ELR (cell line): ENCODE measurements around the gene CIPC.

ENCODE experiments used
- DNase-seq: peaks from one replicate; pipeline ENCODE4 v3.0.0-alpha.2; 2015; ENCODE audit warnings: low read depth

Gene CIPC

DNA sequence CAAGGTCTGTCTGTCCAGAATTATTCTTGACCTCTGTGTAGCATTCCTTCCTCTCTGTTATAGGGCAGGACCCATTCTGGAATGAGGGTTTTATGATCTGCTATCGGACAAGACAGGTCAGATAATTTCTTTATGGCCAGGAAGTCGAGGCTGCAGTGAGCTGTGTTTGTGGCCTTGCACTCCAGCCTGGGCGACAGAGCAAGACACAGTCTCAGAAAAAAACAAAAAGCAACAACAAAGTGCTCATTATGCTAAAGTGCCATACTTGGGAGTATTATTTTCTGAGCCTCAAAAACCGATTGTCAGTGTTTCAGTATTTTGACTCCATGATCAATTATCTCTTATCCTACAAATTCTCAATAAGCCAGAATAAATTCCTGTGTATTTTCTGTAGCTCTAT, 4.1 kb downstream of the CIPC start:
- no peak for DNase-seq

DNA sequence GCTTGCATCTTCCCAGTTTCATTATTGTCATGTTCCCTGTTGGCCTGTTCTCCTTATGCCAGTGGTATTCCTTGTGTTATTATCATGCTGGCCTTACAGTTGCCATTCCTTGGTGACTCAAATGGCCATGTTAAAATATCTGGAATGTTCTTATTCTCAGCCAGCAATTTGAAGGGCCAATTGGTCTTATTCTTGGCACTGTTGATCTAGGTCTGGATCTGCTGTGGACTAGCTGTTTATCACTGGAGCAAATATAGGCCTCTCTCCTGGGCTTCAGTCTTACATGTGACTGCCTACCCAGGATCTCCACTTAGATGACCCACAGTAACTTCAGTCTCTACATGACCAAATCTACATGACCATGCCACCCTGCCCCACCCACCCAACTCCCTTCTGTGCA, 5.4 kb downstream of the CIPC start:
- no peak for DNase-seq

DNA sequence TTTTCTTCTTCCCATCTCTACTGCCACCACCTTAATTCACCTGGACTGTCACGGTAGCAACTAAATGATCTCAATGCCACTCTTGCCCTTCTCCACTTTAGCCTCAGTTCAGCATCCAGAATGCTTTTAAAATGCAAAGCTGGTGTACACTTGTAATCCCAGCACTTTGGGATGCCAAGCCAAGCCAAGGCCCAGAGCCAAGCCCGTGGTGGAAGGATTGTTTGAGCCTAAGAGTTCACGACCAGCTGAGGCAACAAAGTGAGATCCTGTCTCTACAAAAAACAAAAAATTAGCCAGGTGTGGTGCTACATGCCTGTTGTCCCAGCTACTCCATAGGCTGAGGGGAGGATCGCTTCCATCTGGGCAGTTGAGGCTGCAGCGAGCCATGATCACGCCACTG, 5.9 kb downstream of the CIPC start:
- DNase-seq = no peak

DNA sequence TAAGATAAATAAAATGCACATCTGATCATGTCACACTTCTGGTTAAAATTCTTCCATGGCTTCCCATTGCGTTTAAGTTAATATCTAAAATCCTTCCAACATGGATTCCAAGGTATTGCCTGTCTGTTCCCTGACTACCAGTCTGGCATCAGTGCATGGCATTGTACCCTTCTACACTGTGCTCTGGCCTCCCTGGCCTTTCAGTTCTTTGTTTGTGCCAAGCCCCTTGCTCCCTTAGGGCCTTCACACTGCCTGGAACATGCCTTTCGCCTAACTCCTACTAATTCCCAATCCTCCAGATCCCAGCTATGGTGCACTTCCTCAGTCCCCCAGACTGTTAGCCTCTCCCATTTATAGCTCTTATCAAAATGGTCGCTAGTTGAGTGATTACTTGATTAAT, 6.3 kb downstream of the CIPC start:
- no peak for DNase-seq

DNA sequence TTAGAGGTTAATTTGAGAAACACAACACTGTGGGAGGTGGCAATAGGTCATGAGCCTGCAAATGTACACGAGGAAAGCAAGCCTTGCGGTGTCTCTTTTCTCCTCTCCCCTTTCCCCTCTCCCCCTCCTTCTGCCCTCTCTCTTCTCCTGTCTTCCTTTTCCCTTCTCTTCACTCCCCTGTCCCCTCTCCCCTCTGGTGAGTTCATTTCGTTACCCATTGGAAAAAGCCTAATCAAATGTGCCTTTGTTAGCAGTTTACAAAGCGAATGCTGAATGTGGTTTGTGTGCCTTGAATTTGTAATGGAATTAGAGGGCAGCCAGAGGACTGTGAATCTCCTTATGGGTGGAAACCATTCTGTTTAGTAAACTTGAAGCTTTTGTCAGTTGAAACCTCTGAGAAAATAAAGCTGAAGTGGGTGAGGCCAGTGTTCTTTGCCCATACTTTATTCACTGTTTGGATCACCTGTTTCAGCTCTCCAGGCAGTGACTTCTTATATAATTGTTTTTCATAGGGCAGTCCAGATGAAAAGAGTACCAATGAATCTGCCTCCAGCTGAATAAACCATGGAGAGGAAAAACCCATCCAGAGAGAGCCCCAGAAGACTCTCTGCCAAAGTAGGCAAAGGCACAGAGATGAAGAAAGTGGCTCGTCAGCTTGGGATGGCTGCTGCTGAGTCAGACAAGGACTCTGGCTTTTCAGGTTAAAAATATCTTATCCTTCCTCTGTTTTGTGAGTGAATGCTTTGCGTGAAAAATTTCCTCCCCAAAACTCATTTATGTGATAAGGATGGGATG, 7.3 kb downstream of the CIPC start:
- no peak for DNase-seq

DNA sequence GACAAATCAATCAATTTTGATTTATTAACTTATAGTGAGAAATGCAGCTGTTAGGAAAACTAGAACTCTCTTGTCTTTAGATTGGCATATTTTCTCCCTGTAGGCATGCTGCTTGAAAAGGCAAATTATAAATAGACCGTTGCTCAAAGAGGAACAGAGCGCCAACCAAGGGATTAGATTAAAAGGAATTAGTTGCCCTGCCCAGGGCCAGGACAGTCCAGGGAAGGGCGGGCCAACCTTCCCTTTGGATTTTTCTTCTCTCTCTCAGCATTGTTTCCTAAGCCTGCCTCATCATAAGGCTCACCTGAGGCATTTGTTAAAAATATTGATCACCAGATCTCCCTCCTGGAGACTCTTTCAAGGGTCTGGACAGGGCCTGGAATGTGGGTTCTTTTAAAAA, 8.6 kb downstream of the CIPC start:
- DNase-seq = no peak

DNA sequence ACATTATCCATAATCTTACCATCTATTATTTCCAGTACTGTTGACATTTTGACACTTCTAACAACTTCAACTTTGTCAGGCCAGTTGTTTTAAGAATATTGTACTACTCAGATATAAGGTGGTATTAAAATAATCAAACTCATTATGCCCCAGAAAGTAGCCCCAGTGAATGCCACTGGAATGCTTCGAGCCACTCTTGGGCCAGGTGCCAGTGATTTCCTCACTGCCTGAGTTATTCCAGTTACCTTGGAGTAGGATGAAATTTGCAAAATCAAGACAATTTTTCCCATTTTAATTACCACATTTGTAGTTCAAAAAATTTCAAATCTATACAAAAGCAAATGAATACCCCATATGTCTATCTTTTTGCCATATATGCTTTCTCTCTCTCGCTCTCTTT, 9.2 kb downstream of the CIPC start:
- no peak for DNase-seq

DNA sequence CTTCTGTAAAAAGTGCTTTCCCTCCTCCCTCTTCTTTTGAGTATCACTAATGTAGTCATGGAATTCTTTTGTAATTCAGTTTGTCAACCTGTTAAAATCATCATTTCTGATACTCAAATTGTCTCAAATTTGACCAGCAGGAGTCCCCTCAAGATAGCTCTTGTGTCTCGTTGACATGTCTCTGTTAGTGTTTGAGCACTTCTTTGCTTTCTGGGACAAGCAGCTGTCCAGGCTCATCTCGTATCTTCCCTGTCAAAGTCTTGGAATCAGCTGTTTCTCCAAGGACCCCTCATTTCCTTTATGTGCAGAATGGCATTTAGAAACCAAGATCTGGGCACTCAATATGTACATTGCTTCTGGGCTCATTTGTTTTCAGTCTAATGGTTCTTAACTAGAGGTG, 10.7 kb downstream of the CIPC start:
- no peak for DNase-seq

DNA sequence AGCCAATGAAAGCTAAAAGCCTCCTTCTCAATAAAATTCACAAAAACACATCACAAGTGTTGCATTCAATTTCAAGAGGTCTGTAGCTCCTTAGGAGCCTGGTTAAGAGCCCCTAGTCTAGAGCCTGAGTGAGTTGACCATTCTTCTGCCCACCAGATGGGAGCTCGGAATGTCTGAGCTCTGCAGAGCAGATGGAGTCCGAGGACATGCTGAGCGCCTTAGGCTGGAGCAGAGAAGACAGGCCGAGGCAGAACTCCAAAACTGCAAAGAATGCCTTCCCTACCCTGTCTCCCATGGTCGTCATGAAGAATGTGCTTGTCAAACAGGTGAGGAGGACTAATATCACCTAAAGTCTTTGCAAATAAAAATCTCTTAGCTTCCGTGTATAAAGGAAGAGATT, 11.6 kb downstream of the CIPC start:
- no peak for DNase-seq

DNA sequence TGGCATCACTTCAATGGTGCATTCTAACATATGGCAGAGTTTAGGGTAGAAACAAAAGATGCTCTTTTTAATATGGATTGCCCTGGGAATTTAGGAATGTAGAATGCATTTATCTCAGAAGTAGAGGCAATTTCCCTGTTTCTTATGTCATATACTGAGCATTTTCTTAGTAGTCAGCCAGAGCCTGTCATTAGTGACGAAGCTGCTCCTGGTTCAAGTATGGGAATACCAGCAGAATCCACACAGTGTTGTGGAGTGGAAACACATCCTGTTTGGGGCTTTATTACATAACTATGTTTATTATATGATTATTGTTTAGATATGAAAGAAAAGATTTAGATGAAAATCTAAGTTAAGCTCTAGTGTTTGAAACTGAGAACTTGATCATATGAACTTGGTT, 12.2 kb downstream of the CIPC start:
- DNase-seq = no peak

DNA sequence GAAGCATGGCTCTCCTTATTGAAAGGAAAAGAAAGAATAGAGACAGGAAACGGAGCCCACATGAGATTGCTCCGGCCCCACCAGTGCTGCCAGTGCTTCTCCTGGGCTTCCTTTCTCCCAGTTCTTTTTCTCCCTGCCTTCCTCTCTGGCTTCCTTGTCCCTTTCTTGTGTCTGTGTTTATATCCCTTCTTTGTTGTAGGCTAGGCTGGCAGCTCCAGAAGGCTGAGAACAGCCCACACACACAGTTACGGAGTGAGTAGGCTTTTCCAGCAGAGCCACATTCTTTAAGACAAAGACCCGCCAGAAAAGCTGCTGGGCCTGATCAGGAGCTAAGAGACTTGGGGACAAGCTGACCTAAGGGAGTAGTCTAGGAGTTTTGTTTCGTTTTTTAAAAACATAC, 13.0 kb downstream of the CIPC start:
- DNase-seq = no peak

DNA sequence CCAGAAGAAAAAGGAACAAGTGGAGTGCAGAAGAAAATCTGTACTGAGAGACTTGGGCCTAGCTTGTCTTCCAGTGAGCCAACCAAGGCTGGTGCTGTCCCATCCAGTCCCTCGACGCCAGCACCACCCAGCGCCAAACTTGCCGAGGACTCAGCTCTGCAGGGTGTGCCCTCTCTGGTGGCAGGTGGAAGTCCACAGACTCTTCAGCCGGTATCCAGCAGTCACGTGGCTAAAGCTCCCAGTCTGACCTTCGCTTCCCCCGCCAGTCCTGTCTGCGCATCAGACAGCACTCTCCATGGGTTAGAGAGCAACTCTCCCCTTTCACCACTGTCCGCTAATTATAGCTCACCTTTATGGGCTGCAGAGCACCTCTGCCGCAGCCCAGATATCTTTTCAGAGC, 15.6 kb downstream of the CIPC start:
- DNase-seq = no peak

DNA sequence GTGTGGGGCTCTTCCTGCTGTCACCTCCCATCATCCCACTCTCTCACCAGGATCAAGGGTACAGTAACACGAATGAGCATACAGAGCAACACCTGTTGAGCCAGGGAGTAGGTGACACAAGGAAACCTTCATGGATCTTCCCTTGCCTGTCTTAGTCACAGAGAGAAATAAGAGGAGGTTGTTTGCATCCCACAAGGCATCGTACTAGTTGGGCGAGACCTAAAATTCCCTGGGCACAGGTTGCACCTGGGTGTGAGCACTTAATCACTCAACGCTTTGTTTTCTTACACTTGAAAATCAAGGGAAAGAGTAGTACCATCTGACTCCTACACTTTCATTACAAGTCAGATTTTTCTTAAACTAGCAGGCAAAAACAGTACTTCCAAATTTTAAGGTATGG, 16.6 kb downstream of the CIPC start:
- no peak for DNase-seq

DNA sequence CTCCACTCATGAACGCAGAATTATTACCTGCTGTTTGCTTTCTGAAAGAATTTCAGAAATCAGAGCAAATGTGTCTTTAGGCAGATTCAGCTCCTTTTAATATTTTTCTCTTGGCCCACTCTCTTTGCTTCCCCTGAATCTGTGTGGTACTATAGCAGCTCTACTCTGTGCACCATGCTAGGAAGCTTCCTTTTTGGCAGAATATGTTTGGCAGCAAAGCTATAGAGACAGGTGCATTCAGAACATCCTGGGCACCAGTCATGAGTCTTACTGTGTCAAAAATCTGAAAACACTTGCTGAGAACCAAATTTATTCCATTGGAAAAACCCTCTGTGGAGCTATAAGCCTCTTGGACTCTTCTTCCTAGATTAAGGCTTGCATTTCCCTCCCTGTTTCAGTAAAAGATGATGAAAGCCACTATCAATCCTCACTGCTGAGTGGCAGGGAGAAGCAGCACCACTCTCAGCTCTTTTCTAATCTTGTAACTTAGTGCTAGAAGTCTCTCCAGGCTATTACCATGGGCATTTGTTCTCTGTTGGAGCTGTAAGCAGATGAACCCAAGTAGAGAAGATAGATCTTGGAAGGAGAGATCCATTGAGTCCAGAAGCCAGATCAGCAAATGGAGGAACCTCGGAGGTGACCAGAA, 18.2 kb downstream of the CIPC start:
- DNase-seq = no peak

DNA sequence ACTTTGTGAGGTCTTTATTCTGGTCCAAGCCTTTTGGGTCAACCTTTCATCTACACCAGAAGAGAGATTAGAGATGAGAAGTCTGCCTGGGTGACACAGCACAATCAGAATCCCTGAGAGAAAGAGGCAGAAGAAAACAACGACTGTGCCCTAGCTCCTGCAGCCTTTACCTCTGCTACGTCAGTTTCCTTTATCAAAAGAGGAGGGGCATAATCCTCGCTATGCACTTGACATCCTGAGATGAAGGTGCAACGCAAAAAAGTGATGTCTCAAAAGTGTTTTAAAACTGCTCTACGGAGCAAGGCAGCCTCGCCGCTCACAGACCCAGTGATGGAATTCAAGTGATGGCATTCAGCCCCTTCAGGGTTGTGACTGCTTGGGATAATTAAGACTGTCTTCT, 21.8 kb downstream of the CIPC start:
- no peak for DNase-seq

DNA sequence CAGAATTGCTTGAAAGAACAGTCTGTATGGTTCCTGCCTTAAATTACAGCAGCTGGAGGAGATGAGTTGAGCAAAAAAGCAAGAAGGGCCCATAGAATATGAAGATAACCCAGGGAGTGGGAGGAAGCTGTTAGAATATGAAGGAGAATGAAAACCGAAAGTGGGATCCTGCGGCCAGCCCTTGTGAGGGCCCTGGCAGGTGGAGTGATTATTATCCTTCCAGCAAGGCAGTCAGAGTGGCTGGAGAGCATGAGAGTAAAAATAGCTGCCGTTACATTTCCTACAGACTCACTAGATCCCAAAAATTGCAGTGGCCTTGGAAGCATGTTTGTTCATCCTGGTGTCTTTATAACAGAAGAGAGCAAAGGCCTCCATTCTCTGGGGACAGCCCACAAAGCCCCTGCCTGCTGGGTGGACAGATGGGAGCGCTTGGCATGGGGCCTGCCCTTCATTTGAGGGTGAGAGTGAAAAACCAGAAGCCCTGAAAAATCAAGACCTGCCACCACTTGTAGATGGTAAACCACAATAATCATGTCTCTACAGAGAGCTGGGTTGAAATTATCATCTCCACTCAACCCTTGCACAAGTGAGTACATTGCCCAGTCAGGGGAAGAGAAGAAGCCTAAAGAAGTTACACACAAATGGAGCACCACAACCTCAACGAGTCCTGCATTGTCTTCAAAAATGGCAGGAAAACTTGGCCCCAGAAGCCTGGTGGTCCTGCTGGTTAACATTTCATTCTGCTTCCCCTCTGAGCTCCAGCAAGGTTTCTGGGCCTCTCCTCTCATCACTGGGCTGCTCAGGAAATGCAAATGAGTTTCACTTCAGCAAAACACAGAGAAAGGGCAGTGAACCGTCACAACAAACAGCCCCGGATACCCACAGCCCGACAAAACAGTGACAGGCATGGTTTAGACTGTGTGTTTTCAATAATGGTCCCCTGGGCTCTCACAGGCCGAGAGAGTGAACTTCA, 23.0 kb downstream of the CIPC start:
- no peak for DNase-seq

DNA sequence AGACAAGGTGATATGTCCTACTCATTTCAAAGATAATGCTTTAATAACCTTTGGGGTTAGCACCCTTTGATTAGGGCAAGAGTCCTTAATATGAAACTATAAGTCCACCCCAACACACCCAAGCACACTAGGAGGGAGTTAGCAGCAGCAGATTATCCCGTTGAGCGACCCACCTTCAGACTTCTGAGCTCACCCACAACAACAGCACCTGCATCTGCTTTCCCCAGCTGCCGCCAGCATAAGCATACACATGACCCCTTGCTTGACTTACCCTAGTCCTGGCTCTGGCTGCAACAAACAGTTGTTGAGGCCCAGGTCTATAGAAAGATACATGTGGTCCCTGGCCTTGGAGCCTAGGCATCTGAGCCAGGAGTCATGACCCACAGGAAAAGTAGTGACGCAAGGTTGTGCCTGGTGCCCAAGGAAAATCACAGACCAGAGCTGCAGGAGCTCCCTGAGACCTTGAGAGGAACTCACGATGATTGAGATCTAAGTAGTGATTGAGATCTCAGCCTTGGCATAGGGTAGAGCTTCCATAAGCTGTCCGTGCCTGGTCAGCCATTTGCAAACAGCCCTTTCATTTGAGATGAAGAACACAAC, 24.6 kb downstream of the CIPC start:
- no peak for DNase-seq

DNA sequence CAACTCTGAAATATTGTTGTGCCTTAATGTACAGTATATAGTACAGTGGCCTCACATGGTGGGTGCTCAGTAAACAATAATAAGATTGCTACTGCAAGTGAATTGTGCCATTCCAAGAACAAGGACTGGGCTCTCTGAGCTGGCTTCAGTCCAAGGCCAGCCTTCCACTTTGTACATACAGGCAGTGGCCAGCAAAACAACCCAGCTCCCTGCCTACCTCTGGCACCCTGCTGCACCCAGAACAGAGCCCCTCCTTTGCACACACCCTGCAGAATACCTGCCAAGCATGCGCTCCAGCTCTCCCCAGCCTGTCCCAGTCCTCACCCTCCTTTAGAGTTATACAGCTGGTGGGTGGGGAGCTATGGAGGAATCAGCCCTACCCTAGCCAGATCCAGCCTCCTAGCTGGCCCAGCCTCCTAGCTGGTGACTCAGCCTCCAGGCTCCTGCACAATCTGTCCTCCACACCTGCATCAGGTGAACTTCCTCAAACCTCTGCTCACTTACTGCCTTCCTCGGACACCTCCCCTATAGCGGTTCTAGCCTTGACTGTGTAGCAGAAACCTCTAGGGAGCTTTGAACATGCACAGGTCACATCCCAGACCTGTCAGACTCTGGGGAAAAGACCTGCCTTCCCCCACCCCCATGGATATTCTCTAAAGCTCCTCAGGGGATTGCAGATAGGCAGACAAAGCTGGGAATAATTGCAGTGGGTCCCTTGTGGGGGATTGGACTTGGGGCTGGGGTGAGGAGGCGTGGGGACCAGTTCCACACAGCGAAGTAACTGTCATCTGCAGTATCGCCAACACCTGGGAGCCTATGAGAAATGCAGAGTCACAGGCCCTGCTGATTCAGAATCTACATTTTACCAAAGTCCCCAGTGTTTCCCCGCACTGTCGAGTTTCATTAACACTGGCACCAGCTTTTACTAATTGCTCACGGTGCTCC, 25.6 kb downstream of the CIPC start:
- no peak for DNase-seq

DNA sequence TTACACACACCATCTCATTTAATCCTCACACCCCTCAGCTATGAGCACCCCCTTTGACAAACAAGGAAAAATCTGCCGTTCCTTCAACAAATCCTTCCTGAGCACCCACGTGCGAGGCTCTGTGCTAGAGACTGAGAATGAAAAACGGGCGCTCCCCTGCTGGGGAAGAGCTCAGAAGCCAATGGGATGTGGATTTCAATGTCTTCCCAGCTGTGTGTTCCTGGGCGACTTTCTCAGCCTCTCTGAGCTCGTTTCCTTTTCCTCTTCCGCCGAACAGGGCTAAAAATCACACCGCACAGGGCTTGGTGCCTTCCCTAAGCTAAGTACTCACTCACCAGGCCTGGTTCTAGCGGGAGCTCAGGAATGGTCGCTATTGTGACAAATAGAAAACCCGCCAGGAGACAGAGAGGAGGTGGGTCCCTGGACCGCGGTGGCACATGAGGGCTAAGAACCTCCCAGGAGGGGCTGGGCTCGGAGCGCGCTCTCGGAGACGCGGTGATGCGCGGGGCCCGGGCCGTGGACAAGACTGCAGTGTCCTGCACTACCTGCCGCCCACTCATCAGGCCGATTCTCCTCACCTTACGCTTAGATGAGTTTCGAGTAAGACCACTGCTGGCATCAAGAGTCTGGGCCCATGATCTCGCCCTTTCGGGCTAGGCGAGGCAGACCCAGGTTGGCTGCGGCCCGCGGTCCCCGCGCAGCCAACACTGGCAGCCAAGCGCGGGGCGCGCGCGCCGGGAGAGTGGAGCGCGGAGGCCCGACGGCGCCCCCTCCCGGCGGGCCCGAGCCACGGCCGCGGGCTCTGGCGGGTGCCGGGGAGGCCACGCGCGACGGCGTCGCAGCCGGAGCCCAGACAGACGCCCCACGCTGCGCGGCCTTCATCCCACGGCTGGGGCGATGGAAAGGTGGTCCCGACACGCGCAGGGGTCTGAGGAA, 26.6 kb downstream of the CIPC start:
- peak; percentile 34 for DNase-seq

DNA sequence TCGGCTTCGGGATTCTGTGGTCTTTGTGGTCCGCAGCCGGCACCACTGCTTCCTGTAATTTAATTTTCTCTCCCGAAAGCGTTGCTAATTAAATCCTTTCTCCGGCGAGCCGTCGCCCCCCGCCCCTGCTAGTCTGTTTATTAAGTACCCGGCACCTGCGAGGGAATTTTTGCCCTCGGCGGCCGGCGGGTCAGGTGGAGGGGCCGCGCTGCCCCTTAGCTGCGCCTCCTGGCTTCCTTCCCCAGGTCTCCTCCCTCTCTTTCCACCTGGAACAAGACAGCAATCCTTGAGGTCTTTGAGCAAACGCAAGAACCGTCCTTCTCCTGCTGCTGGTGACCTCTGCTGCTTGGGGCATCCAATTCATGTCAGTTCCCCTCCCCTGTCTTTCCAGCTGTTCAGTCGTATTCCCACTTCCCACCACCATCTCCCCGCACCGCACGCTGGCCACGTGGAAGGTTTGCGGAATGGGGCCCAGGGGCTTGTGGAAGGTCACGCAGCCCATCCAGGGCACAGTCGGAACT, 27.3 kb downstream of the CIPC start:
- no peak for DNase-seq
